NCI-H1048 (cell line): ENCODE measurements around the gene ERC1.

Experiments
- DNase-seq: peaks from one replicate; lab custom pipeline; 2025; lab: John Stamatoyannopoulos, UW

The ERC1 gene

DNA sequence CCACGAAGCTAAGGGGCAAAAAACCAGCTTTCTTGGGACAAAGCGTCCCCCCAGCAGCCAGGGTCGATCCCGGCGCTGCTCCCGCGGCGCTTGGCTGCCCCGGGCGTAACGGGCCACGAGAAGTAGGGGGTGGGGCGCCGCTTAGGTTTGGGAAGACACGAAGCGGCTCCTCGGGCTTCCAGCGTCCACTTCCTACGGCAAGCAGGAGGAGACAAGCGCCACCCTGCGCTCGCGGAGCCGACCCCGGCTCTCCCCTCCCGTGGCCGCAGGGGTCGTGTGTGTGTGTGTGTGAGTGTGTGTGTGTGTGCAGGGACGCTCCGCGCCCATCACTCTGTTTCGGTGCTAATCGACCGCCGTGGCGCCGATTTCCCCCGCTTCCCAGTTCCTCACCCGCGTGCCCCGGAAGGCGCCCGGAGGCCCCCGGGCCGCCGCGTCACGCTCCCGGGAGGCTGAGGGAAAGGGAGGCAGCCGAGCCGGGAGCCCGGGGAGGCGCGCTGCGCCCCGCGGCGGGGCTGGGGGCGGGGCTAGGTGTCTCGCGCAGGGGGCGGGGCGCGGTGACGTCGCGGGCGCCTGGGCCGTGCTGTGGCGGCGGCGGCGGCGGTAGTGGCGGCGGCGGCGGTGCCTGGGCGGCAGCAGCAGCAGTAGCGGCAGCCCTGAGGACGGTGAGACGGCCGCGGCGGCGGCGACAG lies at the start of gene ERC1:
ERC1 (plus strand) TSS at position 563 of the 689 bp plus-strand sequence. CDS start 36,681 bp downstream, outside the sequence.
- peak; percentile 65 for DNase-seq

DNA sequence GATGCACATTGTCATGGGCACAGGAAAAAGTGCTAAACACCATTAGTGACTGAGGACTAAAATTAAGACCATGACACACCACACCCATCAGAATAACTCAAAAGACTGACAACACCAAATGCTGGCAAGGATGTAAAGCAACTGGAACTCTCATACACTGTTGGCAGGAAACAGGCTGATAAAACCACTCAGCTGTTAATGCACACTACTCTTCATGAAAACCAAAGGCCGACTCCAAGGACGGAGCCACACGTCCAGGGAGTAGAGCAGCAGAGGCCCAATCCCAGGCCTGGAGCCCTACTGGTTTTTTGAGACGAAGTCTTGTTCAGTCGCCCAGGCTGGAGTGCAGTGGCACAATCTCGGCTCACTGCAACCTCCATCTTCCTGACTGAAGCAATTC lies 48.0 kb upstream of the ERC1 start:
- DNase-seq = no peak

DNA sequence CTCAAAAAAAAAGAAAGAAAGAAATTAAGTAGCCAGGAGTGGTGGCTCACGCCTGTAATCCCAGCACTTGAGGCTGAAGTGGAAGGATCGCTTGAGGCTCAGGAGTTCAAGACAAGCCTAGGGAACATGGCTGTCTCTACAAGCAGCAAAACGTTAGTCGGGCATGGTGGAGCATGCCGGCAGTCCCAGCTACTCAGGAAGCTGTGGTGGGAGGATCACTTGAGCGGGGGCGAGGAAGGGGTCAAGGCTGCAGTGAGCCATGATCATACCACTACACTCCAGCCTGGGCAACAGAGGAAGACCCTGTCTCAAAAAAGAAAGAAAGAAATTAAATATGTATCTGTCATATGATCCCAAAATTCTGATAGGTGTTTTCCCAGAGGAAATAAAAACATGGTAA lies 46.8 kb upstream of the ERC1 start:
- no peak for DNase-seq

DNA sequence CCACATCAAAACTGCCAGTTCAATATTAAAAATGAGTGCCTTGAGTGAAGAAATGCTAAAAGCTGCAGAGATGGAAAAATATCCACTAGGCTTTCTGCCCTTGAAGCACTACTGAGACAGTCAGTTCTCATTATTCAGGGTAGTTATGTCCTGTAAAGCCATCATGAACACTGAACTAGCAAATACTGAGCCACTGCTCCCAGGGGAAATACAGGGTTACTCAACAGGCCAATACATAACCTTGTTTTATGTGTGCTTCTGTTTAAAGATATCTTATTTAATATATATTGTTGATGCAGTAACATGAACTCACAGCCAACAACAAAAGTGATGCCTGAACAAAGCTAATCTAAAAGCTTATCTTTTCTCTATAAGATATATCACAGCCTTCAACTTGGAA lies 44.8 kb upstream of the ERC1 start:
- no peak for DNase-seq

DNA sequence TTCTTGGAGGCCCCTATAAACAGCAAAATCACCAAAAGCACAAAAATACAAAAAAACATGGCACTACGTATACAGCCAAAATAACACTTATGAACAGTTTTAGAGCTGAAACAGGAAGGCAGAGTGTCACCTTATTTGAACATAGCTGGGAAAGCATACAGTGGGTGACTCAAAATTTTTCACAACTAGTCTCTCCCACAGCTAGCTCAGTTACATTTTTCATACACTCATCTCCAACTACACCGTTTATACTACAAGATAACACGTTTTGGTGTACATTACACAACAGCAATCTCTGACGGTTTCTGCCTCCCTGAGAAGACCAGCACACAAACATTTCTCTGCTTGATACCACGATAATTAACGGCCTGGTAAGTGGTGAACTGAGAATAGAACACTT lies 44.4 kb upstream of the ERC1 start:
- DNase-seq = no peak

DNA sequence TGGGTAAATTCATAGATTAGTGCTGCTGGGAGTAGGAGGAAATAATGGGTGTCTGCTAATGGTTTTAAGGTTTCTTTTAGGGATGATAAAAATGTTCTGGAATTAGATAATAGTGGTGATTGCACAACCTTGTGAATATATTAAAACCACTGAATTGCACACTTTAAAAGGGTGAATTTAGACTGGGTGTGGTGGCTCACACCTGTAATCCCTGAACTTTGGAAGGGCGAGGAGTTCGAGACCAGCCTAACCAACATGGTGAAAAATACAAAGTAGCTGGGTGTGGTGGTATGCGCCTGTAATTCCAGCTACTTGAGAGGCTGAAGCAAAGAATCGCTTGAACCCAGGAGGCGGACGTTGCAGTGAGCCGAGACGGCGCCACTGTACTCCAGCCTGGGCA lies 42.8 kb upstream of the ERC1 start:
- no peak for DNase-seq

DNA sequence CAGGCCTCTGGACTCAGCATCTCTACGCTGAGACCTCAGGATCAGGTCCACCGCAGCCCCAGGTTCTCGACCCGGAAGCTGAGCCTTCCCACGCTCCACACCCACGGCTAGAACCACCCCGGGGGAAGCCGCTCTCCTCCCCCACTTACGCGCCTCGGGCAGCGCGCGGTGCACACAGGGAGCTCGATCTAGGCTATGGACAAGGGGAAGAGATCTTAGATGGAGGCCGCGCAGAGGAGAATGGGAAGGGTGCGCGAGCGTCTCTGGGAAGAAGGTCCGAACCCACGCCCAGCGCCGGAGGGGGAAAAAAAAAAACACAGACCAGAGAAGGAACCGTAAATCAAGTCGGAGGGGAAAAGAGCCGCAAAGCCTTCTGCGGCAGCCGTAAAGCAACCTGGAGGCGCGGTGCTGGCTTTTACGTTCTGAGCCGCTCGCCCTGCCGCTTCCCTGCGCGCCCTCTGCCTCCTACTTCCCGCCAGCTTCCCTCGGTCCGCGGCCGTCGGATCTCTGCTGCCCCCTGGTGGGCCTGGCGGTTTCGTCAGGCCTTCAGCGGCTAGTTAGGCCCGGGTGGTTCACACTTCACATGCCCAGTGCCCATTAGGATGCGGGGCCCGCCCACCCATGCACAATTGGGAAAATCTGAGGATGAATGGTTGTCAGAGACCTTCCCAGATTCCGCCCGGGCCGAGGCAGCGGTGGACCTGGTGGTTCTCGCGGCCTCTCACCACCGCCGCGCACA lies 41.4 kb upstream of the ERC1 start, which contains the start of gene RAD52:
RAD52 (minus strand) TSS at position 242 of the 739 bp plus-strand sequence. CDS start 16,636 bp downstream, outside the sequence.
- peak; percentile 98 for DNase-seq

DNA sequence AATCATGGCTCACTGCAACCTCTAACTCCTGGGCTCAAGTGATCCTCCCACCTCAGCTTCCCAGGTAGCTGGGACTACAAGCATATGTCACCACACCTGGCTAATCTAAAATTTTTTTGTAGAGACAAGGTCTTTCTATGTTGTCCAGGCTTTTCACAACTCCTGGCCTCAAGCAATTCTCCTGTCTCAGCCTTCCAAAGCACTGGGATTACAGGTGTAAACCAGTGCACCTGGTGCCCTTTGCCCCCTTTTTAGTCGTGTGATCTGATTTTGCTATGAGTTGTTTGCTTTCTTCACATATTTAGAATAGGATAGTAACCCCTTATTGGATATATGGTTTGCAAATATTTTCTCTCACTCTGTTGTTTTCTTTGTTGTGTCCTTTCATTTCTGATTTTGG lies 39.8 kb upstream of the ERC1 start:
- DNase-seq = no peak

DNA sequence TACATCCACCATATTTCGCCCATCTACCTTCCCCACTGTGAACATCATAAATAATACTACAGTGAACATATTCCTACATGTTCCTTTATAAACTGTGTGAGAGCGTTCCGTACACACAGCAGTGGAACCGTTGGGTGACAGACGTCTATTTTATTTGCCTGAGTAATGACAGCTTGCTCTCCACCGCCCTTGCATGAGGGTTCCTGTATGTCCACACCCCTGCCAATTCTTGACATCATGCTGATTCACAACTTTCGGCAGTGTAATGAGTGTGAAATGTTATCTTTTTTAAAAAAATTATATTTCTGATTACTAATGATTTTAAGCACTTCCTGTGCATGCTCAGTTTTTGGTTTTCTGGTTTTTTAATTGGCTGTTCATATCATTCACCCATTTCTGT lies 37.2 kb upstream of the ERC1 start:
- no peak for DNase-seq

DNA sequence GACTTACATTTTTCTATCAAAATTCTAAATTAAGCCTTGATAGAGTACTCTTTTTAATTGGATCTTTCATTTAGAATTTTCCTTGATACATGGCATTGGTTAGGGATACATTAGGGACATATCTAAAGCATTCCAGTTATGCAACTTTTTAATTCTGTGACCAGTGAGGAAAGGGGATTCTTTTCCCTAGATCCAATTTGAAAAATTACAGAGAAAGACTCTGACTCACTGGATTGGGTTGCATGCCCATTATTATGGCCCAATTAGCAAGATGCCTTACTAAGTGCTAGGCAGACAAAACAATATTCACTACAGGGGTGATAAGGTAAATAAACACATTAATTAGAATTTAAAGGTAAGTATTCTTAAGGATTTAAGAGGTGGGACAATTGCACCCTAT lies 36.3 kb upstream of the ERC1 start:
- DNase-seq = no peak

DNA sequence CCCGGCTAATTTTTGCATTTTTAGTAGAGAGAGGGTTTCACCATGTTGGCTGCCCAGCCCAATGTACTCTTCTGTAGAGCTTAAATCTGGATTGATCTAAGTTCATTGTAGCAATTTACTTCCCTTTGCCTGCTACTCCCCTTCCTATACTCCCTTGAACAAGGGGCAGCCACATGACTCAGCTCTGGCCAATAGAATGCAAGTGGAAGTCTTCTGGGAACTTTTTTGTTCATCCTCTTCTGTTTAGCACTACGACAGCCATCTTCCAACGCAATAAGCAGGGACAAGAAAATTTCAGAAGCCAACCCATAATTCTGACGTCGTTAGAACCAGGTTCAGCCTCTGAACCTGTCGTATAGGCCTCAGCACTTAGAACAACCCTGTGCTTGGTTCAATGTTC lies 35.1 kb upstream of the ERC1 start:
- DNase-seq = no peak

DNA sequence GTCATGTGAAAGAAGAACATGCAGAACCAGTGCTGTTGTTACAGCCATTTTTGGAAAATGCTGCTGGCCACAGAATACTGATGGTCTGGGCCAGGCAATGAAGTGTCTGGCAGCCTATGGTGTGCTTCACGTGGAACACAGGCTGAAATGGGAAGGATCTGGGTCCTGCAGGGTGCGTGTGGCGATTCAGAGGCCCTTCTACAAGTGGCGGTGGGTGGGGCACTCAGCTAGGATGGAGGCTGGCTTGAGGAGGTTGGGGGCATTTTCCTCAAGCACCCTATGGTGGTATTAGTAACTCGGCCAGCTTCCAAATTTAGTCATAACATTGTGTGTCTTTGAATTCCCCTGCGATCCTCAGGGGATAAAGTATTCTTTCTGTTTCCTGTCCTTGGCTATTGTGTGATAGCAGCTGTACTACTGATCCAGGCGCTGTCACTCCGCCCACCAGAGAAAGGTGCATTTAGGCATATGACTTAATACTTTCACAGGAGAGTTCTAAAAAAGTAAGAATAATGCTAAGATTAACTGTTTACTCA lies 32.4 kb upstream of the ERC1 start:
- DNase-seq = no peak

DNA sequence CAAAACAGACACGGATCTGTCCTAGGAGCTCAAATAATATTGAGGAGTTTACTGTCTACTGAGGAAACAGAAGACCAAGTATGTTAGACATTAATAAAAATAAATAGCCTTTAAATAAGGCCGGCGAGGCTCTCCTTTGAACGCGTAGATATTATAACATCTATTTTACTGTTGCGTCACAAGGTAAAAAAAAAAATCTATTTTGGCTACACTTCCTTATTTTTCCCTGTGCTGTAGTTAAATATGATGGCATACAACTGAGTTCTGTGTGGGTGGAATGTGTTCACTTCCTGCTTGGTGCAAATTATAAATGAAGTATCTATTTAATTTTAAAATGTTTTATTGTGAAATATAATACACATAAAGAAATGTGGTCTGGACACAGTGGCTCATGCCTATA lies 24.3 kb upstream of the ERC1 start:
- DNase-seq = no peak

DNA sequence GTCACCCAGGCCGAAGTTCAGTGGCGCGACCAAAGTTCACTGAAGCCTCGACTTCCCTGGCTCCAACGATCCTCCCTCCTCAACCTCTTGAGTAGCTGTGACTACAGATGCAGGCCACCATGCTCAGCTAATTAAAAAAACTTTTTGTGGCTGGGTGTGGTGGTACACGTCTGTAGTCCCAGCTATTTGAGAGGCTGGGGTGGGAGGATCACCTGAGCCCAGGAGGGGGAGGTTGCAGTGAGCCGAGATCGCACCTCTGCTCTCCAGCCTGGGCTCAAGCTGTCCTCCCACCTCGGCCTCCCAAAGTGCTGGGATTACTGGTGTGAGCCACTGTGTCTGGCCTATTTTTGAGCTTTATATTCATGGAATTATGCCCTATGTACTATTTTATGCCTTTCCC lies 23.4 kb upstream of the ERC1 start:
- DNase-seq = no peak

DNA sequence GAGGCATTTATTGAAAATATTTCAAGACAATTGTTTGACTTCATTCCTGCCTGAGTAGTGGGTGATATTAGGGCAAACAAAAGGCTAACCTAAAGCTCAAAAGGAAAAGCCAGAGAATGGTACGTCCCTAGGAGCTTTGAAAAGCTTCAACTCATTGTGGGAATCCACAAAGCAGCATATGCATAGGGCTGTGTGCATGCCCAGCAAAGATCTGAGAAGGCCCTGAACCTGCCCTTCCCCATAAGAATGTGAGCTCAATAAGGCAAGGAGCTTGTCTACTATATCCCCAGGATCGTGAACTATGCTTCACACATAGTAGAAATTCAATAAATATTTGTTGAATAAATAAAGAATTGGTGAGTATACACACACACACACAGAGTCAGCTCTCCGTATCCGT lies 22.5 kb upstream of the ERC1 start:
- no peak for DNase-seq

DNA sequence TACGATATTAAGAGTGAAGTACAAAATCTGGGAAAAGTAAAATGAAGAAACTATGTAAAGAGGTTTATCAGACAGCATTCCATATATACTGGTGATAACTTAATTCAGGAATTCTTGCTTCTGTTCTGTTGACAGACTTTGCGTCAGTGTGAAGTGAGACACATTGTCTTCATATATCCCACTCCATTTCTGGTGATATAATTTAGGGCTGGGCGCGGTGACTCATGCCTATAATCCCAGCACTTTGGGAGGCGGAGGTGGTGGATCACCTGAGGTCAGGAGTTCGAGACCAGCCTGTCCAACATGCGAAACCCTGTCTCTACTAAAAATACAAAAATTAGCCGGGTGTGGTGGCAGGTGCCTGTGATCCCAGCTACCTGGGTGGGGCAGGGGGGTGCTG lies 21.2 kb upstream of the ERC1 start:
- DNase-seq = no peak

DNA sequence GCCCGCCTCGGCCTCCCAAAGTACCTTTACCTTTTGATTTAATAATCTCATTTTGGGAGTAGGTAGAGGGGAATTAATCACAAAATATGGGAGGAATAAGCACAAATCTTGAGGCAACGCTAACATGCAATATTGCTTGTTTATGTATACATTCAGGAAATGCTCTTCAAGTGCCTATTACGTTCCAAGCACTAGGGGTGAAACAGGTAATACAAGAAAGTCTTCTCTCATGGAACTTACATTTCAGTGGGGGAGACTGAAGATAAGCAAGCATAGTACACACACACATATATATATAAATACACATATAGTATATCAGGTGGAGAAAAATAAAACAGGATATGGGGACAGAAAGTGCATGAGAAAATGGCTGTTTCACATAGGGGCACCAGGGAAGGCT lies 19.0 kb upstream of the ERC1 start:
- DNase-seq = no peak

DNA sequence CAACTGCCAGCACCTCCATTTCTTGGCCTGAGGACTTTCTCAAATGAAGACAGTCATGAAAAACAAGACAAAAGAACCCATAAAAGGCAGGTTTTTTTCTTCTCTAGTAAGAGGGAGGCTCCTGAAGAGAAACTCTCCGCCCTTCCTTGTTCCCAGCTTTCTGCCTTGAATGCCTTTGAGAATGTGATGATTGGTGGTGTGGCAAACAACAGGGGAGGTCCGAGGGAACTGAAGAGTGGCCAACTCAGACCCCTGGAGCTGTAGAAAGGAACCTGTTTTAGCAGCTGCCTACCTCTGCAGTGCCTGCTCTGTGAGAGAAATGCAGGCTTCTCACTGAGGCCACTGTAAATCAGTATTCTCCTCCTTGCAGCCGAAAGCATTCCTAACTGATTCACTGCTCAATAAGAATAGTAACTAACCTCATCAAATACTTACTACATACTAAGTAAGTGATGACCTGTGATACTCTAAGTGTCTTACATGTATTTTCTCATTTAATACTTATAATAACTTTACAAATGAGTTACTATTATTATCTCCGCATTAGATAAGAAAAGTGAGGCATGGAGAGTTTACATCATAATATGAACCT lies 16.7 kb upstream of the ERC1 start:
- DNase-seq = no peak

DNA sequence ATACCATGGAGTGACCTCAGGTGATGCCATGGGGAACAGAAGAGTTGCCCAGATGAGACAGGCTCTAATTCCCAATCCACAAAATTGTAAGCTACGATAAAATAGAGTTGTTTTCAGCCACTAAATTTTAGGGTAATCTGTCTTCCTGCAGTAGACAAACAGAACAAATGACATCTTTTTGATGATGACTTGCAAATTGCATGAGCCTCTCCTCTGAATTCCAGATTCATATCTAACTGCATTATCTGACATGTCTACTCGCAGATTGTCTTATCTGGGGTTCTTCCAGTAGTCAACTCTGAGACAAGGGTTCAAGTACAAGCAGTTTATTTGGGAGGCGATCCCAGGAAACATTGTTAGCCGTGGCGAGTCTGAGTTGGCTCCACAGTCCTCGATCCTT lies 14.4 kb upstream of the ERC1 start:
- no peak for DNase-seq

DNA sequence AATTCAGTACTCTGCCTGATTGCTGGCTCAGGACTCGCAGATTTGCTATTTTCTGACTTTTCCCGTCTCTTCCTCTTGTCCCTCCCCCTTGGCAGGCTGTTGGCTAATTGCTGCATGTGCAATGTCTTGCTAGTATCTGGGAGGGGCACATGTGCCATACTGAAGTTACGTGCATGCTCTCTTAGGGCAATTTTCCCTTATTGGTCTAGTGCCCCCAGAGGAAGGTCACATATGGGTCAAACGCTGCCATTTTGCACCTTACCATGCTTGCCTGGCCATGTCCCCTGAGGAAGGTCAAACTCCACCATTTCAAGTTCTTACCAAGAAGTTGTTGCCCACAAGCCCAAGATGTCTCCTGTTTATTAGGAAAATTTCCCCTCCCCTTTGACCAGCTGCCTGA lies 13.9 kb upstream of the ERC1 start:
- DNase-seq = no peak

DNA sequence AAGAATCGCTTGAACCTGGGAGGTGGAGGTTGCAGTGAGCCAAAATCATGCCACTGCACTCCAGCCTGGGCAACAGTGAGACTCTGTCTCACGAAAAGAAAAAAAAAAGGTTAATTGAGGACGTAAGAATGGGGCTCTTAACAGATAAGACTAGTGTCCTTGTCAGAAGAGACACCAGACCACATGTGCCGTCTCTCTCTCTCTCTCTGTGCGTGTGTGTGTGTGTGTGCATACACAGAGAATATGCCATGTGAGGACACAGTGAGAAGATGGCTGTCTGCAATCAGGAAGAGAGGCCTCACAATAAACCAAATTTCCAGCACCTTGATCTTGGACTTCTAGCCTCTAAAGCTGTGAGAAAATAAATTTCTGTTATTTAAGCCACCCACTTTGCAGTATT lies 11.7 kb upstream of the ERC1 start:
- no peak for DNase-seq

DNA sequence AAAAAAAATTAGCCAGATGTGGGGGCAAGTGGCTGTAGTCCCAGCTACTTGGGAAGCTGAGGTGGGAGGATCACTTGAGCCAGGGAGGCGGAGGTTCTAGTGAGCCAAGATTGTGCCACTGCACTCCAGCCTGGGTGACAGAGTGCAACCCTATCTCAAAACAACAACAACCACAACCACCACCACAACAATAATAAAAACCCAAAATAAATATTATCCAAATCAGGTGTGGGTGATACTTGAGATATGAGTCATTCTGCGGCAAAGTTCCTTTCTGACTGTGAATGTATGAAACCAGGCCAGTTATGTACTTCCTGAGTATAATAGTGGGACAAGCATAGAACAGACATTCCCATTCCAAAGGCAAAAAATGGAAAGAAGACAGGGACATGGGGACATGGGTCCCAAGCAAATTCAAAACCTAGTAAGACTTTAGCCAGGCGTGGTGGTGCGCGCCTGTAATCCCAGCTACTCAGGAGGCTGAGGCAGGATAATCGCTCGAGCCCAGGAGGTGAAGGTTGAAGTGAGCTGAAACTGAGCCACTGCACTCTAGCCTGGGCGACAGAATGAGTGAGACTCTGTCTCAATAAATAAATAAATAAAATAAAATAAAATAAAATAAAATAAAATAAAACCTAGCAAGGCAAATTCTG lies 9.7 kb upstream of the ERC1 start:
- DNase-seq = no peak

DNA sequence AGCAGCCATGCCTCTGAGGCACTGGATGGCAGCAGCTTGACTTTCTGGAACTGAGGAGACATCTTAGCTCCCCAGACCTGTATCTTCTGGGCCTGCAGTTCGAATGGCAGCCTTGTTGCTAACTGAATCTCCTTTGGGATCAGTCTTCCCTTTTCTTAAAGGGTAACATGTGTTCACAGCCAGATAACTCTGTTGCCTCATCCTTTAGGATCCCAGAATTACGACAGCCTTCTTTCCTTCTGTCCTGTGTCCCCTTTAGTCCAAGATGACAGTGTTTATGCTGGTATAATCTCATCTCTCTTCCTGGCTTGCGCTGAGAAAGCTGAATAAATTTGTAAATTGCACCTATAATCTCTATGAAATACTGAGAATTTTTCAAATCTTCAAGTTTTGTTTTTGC lies 9.1 kb upstream of the ERC1 start:
- DNase-seq = no peak
